HCT116 (cell line): ENCODE data around the gene FCER2. TPM values are rescaled to one million over a fixed set of nuclear protein-coding genes. Genes with fewer than 3 reads are reported as not detected.

Experiments used
- ATAC-seq: fragments of 200-7000 bp; cut with Tn5 transposase; 2 replicates; pipeline ENCODE4 v1.9.1; 2020; ENCODE audit warnings: mild to moderate bottlenecking, moderate library complexity
- BruUV-seq: library from RNA; stranded (reverse); fragments of 400-500 nt; replicated peaks from 2 replicates; lab custom pipeline; 2021; lab: Mats Ljungman, UMichigan
- CTCF ChIA-PET: fragments of 300-600 bp; sonication (Branson Sonifier 250); formaldehyde crosslinking; loops from one replicate; lab custom pipeline; 2021; ENCODE audit warnings: antibody characterized with exemption; lab: Charles Lee
- POLR2A ChIA-PET: fragments of 300-600, 350-600 bp; sonication (Branson Sonifier 250); formaldehyde crosslinking; loops from one replicate; lab custom pipeline; 2021; ENCODE audit warnings: antibody characterized with exemption; lab: Charles Lee
- RAD21 ChIA-PET, 2 experiments: fragments of 300-600 bp; sonication (Branson Sonifier 250); formaldehyde crosslinking; loops; one replicate each; lab custom pipeline; 2023; ENCODE audit warnings: low total read pairs in 2 of 2; ENCODE audit not compliant: uncharacterized antibody in 2 of 2, unreplicated experiment in 2 of 2, low non-redundant PET in 1 of 2; lab: Charles Lee
- DNase-seq: peaks from one replicate; pipeline ENCODE4 v3.0.0-alpha.2; 2010; ENCODE audit warnings: low read depth, low spot score
- H2AFZ ChIP-seq: fragments of 200-600 bp; shearing (Covaris generic), sonication (generic); 2 replicates; pipeline ENCODE4 v1.6.1; 2017; ENCODE audit warnings: low read depth, mixed run types, mixed read lengths, antibody characterized with exemption, low read length; ENCODE audit not compliant: poor library complexity, severe bottlenecking
- H3K27ac ChIP-seq: 2 replicates; pipeline ENCODE4 v1.5.1; 2012; ENCODE audit warnings: low read depth, low read length
- H3K27me3 ChIP-seq: fragments of 200-600 bp; sonication (generic); 2 replicates; pipeline ENCODE4 v1.6.1; 2016; ENCODE audit warnings: mixed run types, low read length, mixed read lengths; ENCODE audit not compliant: insufficient read depth
- H3K36me3 ChIP-seq, 2 experiments: fragments of 200-500 bp in 1 of 2; fragments of 200-600 bp in 1 of 2; sonication (Bioruptor generic) in 1 of 2; sonication (generic) in 1 of 2; 2 replicates each; pipeline versions ENCODE4 v1.5.1 to v1.6.1; 2014 to 2016; ENCODE audit warnings: low read length in 2 of 2, inconsistent platforms in 1 of 2, mixed read lengths in 1 of 2, mixed run types in 1 of 2; ENCODE audit not compliant: insufficient read depth in 2 of 2, control insufficient read depth in 1 of 2
- H3K4me1 ChIP-seq, 2 experiments: fragments of 200-600 bp in 1 of 2; sonication (generic) in 1 of 2; 2 replicates each; pipeline versions ENCODE4 v1.5.1 to v1.6.1; 2012 to 2017; ENCODE audit warnings: low read length in 2 of 2, inconsistent platforms in 1 of 2, mild to moderate bottlenecking in 1 of 2, mixed read lengths in 1 of 2, mixed run types in 1 of 2, moderate library complexity in 1 of 2; ENCODE audit not compliant: insufficient read depth in 2 of 2, control insufficient read depth in 1 of 2
- H3K4me2 ChIP-seq: fragments of 200-600 bp; sonication (generic); 2 replicates; pipeline ENCODE4 v1.6.1; 2017; ENCODE audit warnings: mixed run types, low read length, mixed read lengths
- H3K4me3 ChIP-seq, 2 experiments: fragments of 200-600 bp in 1 of 2; sonication (generic) in 1 of 2; replicated peaks in 1 of 2; 2 replicates each; pipeline ENCODE4 v1.5.1; 2011 to 2016; ENCODE audit warnings: low read length in 2 of 2, control low read depth in 1 of 2, low read depth in 1 of 2, mild to moderate bottlenecking in 1 of 2, mixed read lengths in 1 of 2, mixed run types in 1 of 2
- H3K79me2 ChIP-seq: fragments of 200-600 bp; sonication (generic); 2 replicates; pipeline ENCODE4 v1.6.1; 2017; ENCODE audit warnings: mild to moderate bottlenecking, mixed run types, low read length, moderate library complexity, mixed read lengths; ENCODE audit not compliant: insufficient read depth
- H3K9ac ChIP-seq: fragments of 200-600 bp; sonication (generic); 2 replicates; pipeline ENCODE4 v1.6.1; 2016; ENCODE audit warnings: low read length, mixed read lengths
- H3K9me2 ChIP-seq: fragments of 200-600 bp; sonication (generic), shearing (Covaris generic); 2 replicates; pipeline ENCODE4 v1.6.1; 2017; ENCODE audit warnings: mixed run types, mild to moderate bottlenecking, moderate library complexity; ENCODE audit not compliant: insufficient read depth
- H3K9me3 ChIP-seq, 2 experiments: fragments of 200-500 bp in 1 of 2; fragments of 200-600 bp in 1 of 2; sonication (Bioruptor generic) in 1 of 2; sonication (generic) in 1 of 2; 2 replicates each; pipeline ENCODE4 v1.6.1; 2014 to 2017; ENCODE audit warnings: low read length in 2 of 2, mixed read lengths in 2 of 2, inconsistent platforms in 1 of 2, low read depth in 1 of 2, mild to moderate bottlenecking in 1 of 2, mixed run types in 1 of 2, moderate library complexity in 1 of 2; ENCODE audit not compliant: control insufficient read depth in 1 of 2, insufficient read depth in 1 of 2
- H4K20me1 ChIP-seq: fragments of 200-600 bp; sonication (generic), shearing (Covaris generic); 2 replicates; pipeline ENCODE4 v1.6.1; 2017; ENCODE audit warnings: mixed run types, mild to moderate bottlenecking, moderate library complexity; ENCODE audit not compliant: insufficient read depth
- CBX3 ChIP-seq: IDR thresholded peaks from 2 replicates; pipeline ENCODE4 v1.6.1; 2012; ENCODE audit warnings: low read depth
- ELF1 ChIP-seq: IDR thresholded peaks from 2 replicates; pipeline ENCODE4 v1.6.1; 2012; ENCODE audit warnings: low read depth, borderline replicate concordance
- EZH2 ChIP-seq: fragments of 200-600 bp; sonication (generic); IDR thresholded peaks from 2 replicates; pipeline ENCODE4 v1.6.1; 2017; ENCODE audit warnings: antibody characterized with exemption, mixed run types
- EZH2phosphoT487 ChIP-seq: fragments of 200-600 bp; IDR thresholded peaks from 2 replicates; pipeline ENCODE4 v1.6.1; 2018; ENCODE audit warnings: antibody characterized with exemption, borderline replicate concordance
- FOSL1 ChIP-seq: IDR thresholded peaks from 2 replicates; pipeline ENCODE4 v1.6.1; 2012; ENCODE audit warnings: low read depth
- MAX ChIP-seq: IDR thresholded peaks from 2 replicates; pipeline ENCODE4 v1.6.1; 2012
- RAD21 ChIP-seq: IDR thresholded peaks from 2 replicates; pipeline ENCODE4 v1.6.1; 2012; ENCODE audit warnings: low read depth, mild to moderate bottlenecking
- SP1 ChIP-seq: IDR thresholded peaks from 2 replicates; pipeline ENCODE4 v1.6.1; 2012; ENCODE audit warnings: low read depth
- TCF7L2 ChIP-seq: IDR thresholded peaks from 2 replicates; pipeline ENCODE4 v1.7.0; 2011; ENCODE audit warnings: borderline replicate concordance, inconsistent platforms; ENCODE audit not compliant: insufficient read depth, insufficient read length; ENCODE audit errors: extremely low read depth
- YY1 ChIP-seq: IDR thresholded peaks from 2 replicates; pipeline ENCODE4 v1.6.1; 2011; ENCODE audit warnings: low read length, low read depth, moderate library complexity, mild to moderate bottlenecking; ENCODE audit not compliant: insufficient replicate concordance; ENCODE audit errors: extremely low read depth
- ZFX ChIP-seq: fragments of 450-650 bp; IDR thresholded peaks from 2 replicates; pipeline ENCODE4 v1.6.1; 2017
- intact Hi-C: fragments of 100-400 bp; cut with micrococcal nuclease; formaldehyde crosslinking; loops from 2 replicates; pipeline ENCODE4 v1.10.0; 2022
- total RNA-seq: library from RNA; stranded (reverse); gene quantifications from one replicate; pipeline ENCODE4 v1.2.1, GENCODE V29; 2021; ENCODE audit not compliant: unreplicated experiment
- TF ChIP-seq, protein P1 (sequence below), 3 experiments: fragments of 200-600 bp in 1 of 3; sonication (generic) in 1 of 3; IDR thresholded peaks in 2 of 3; conservative IDR thresholded peaks in 1 of 3; 2 replicates each; pipeline ENCODE4 v1.5.1; 2012 to 2017; ENCODE audit warnings: low read depth in 2 of 3, low read length in 2 of 3, antibody characterized with exemption in 1 of 3, borderline replicate concordance in 1 of 3, control low read depth in 1 of 3, mild to moderate bottlenecking in 1 of 3, mixed read lengths in 1 of 3, mixed run types in 1 of 3, moderate library complexity in 1 of 3; ENCODE audit not compliant: insufficient read depth in 1 of 3
- TF ChIP-seq, protein P2 (sequence below): IDR thresholded peaks from 2 replicates; pipeline ENCODE4 v1.6.1; 2011; ENCODE audit warnings: mild to moderate bottlenecking, low read length, moderate library complexity; ENCODE audit not compliant: insufficient replicate concordance; ENCODE audit errors: extremely low read depth

Gene FCER2
- total RNA-seq, 1 experiment from 2014 or later = 0.20 TPM

GRCh38 chr19:7706188-7706954 is 4.4 kb upstream of the FCER2 start:
- RAD21 ChIA-PET = no interaction called here
- no peaks in the 10 kb centered on the region for H3K79me2 ChIP-seq
- no peaks in the 10 kb centered on the region for H3K9me2 ChIP-seq
- no peak for ATAC-seq
- TF ChIP-seq FOSL1 = no peak
- TF ChIP-seq, protein P1, sequence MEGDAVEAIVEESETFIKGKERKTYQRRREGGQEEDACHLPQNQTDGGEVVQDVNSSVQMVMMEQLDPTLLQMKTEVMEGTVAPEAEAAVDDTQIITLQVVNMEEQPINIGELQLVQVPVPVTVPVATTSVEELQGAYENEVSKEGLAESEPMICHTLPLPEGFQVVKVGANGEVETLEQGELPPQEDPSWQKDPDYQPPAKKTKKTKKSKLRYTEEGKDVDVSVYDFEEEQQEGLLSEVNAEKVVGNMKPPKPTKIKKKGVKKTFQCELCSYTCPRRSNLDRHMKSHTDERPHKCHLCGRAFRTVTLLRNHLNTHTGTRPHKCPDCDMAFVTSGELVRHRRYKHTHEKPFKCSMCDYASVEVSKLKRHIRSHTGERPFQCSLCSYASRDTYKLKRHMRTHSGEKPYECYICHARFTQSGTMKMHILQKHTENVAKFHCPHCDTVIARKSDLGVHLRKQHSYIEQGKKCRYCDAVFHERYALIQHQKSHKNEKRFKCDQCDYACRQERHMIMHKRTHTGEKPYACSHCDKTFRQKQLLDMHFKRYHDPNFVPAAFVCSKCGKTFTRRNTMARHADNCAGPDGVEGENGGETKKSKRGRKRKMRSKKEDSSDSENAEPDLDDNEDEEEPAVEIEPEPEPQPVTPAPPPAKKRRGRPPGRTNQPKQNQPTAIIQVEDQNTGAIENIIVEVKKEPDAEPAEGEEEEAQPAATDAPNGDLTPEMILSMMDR (IDR thresholded peaks at IDR 0.05 in 2 of 3, conservative IDR thresholded peaks at IDR 0.05 in 1 of 3; ENCODE audit: borderline replicate concordance in 1 of 3, insufficient read depth in 1 of 3, low read depth in 2 of 3, low read length in 2 of 3) = no peak
- no peak for TF ChIP-seq TCF7L2
- no peak for TF ChIP-seq MAX
- no peak for TF ChIP-seq SP1
- no peak for TF ChIP-seq EZH2phosphoT487
- no peak for TF ChIP-seq CBX3
- TF ChIP-seq EZH2 = no peak
- TF ChIP-seq ZFX = no peak
- TF ChIP-seq, protein P2, sequence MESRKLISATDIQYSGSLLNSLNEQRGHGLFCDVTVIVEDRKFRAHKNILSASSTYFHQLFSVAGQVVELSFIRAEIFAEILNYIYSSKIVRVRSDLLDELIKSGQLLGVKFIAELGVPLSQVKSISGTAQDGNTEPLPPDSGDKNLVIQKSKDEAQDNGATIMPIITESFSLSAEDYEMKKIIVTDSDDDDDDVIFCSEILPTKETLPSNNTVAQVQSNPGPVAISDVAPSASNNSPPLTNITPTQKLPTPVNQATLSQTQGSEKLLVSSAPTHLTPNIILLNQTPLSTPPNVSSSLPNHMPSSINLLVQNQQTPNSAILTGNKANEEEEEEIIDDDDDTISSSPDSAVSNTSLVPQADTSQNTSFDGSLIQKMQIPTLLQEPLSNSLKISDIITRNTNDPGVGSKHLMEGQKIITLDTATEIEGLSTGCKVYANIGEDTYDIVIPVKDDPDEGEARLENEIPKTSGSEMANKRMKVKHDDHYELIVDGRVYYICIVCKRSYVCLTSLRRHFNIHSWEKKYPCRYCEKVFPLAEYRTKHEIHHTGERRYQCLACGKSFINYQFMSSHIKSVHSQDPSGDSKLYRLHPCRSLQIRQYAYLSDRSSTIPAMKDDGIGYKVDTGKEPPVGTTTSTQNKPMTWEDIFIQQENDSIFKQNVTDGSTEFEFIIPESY = no peak
- no peak for TF ChIP-seq ELF1
- no peak for TF ChIP-seq RAD21
- no peak for TF ChIP-seq YY1
- TF ChIP-seq, all 23 proteins: peak for 0
- Histone ChIP-seq H3K9me3 (no peaks in the 10 kb centered on the region), H3K36me3 (no peaks in the 10 kb centered on the region), H3K27me3 (no peaks in the 10 kb centered on the region), H3K4me3 (no peak overlapping the region), H3K4me1 (no peaks in the 10 kb centered on the region), H3K4me2 (no peak overlapping the region), H3K9ac (no peak overlapping the region), H4K20me1 (no peaks in the 10 kb centered on the region), H3K27ac (no peak overlapping the region), H2AFZ (no peak overlapping the region)
- ChIA-PET CTCF (no interaction called here), POLR2A (no interaction called here)
- no peak for DNase-seq
- no TSS peak for BruUV-seq
- intact Hi-C loops = no loop called here
